ENCODE measurements around the gene ITCH.

GRCh38 chr20:34420146-34420545 lies 57.1 kb downstream of the ITCH start:
- TF ChIP-seq CTCF (conservative IDR thresholded peaks at IDR 0.05) (no peak), ZFX (IDR thresholded peaks at IDR 0.05) (no peak)
